GM12878 (cell line): ENCODE measurements around the gene FBXW7. TPM values are rescaled to one million over a fixed set of nuclear protein-coding genes. Genes with fewer than 3 reads are reported as not detected.

Source experiments
- ASH2L ChIP-seq: fragments of 300-600, 200-600 bp; sonication (generic); IDR thresholded peaks from 2 replicates; pipeline ENCODE4 v1.6.1; 2017; ENCODE audit warnings: low read depth, mild to moderate bottlenecking, borderline replicate concordance
- BMI1 ChIP-seq: fragments of 450-650 bp; IDR thresholded peaks from 2 replicates; pipeline ENCODE4 v1.6.1; 2016; ENCODE audit warnings: mild to moderate bottlenecking, moderate library complexity, borderline replicate concordance
- EGR1 ChIP-seq, 2 experiments: IDR thresholded peaks; 1 replicate in 1 of 2; 2 replicates in 1 of 2; pipeline ENCODE4 v1.6.1; 2011 to 2012; ENCODE audit warnings: low read depth in 2 of 2, low read length in 2 of 2, borderline replicate concordance in 1 of 2, mild to moderate bottlenecking in 1 of 2, moderate library complexity in 1 of 2
- JUNB ChIP-seq: IDR thresholded peaks from 2 replicates; pipeline ENCODE4 v1.6.1; 2016; ENCODE audit warnings: antibody characterized with exemption, mild to moderate bottlenecking
- MLLT1 ChIP-seq: fragments of 450-650 bp; IDR thresholded peaks from 2 replicates; pipeline ENCODE4 v1.6.1; 2016; ENCODE audit warnings: mild to moderate bottlenecking
- MXI1 ChIP-seq: fragments of 150-350 bp; IDR thresholded peaks from 2 replicates; pipeline ENCODE4 v1.6.1; 2011; ENCODE audit warnings: low read depth, mild to moderate bottlenecking, inconsistent platforms, low read length, improper control_type of control experiment
- SUPT20H ChIP-seq: IDR thresholded peaks from 2 replicates; pipeline ENCODE4 v1.6.1; 2011; ENCODE audit warnings: low read depth, mild to moderate bottlenecking, low read length, moderate library complexity, borderline replicate concordance; ENCODE audit not compliant: control insufficient read depth
- TCF3 ChIP-seq: IDR thresholded peaks from 2 replicates; pipeline ENCODE4 v1.6.1; 2012; ENCODE audit warnings: low read depth, mild to moderate bottlenecking, low read length, borderline replicate concordance; ENCODE audit not compliant: insufficient read depth
- TCF7 ChIP-seq: IDR thresholded peaks from 2 replicates; pipeline ENCODE4 v1.6.1; 2014; ENCODE audit warnings: antibody characterized with exemption, borderline replicate concordance
- YY1 ChIP-seq: IDR thresholded peaks from 2 replicates; pipeline ENCODE4 v1.6.1; 2011; ENCODE audit warnings: low read depth, mild to moderate bottlenecking, low read length
- polyA plus RNA-seq, 11 experiments: library from polyadenylated mRNA; depleted of rRNA in 4 of 11; unstranded in 6 of 11; stranded (reverse) in 5 of 11; fragments of >200 nt; fragmentation: Nextera tagmentation in 4 of 11; fragmentation: Illumina TruSeq in 1 of 11; extraction: Ambion mirVana in 4 of 11; extraction: Trizol in 1 of 11; gene quantifications; 1 replicate in 1 of 11; 2 replicates in 10 of 11; pipeline versions ENCODE4 v1.2.1 to v1.2.3, GENCODE V29; 2011 to 2016; ENCODE audit warnings: inconsistent platforms in 2 of 11, missing spikeins in 2 of 11, low read depth in 1 of 11
- total RNA-seq, 4 experiments: library from RNA; depleted of rRNA in 3 of 4; stranded (reverse); fragments of >200 nt in 3 of 4; fragmentation: Illumina TruSeq in 1 of 4; extraction: Trizol in 1 of 4; gene quantifications; 2 replicates each; pipeline versions ENCODE4 v1.2.1 to v1.2.3, GENCODE V29; 2013 to 2021
- TF ChIP-seq, protein P1 (sequence below): IDR thresholded peaks from 2 replicates; pipeline ENCODE4 v1.6.1; 2011; ENCODE audit warnings: borderline replicate concordance, low read depth, mild to moderate bottlenecking, moderate library complexity, mixed read lengths, low read length; ENCODE audit not compliant: insufficient read depth; ENCODE audit errors: extremely low read length

The FBXW7 gene
- total and polyA plus RNA-seq, 10 of the 15 experiments (the other 5 are each of a cell fraction or from before 2014, with no cell fraction given) = 35.8 to 118 (median 47.2) TPM

GRCh38 chr4:152467101-152467500, 68.8 kb downstream of the FBXW7 start (continued):
- no peak for TF ChIP-seq EGR1 (IDR thresholded peaks at IDR 0.05; ENCODE audit: borderline replicate concordance in 1 of 2, low read depth in 2 of 2, low read length in 2 of 2)
- TF ChIP-seq TCF7 = no peak
- TF ChIP-seq, protein P1, sequence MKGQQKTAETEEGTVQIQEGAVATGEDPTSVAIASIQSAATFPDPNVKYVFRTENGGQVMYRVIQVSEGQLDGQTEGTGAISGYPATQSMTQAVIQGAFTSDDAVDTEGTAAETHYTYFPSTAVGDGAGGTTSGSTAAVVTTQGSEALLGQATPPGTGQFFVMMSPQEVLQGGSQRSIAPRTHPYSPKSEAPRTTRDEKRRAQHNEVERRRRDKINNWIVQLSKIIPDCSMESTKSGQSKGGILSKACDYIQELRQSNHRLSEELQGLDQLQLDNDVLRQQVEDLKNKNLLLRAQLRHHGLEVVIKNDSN = no peak
- no peak for TF ChIP-seq ASH2L
- no peak for TF ChIP-seq MLLT1
- TF ChIP-seq SUPT20H = no peak
- TF ChIP-seq TCF3 = no peak
- TF ChIP-seq BMI1 = no peak
- TF ChIP-seq YY1 = no peak
- no peak for TF ChIP-seq JUNB
- no peak for TF ChIP-seq MXI1
